Stimulated activated CD4-positive, alpha-beta T cell treated with anti-CD3 and anti-CD28 coated beads, Interleukin-4, amount 100 ng/mL, for 1 hour (primary cell): ENCODE data around the gene GTPBP6.
"Not testable (repeated sequence)": the region's sequence is repeated elsewhere in the genome, so short reads cannot be mapped to it uniquely, and the experiment has no call there.

ENCODE experiments used
- DNase-seq: peaks from one replicate; pipeline ENCODE4 v3.0.0-alpha.2; 2020

Gene GTPBP6

DNA sequence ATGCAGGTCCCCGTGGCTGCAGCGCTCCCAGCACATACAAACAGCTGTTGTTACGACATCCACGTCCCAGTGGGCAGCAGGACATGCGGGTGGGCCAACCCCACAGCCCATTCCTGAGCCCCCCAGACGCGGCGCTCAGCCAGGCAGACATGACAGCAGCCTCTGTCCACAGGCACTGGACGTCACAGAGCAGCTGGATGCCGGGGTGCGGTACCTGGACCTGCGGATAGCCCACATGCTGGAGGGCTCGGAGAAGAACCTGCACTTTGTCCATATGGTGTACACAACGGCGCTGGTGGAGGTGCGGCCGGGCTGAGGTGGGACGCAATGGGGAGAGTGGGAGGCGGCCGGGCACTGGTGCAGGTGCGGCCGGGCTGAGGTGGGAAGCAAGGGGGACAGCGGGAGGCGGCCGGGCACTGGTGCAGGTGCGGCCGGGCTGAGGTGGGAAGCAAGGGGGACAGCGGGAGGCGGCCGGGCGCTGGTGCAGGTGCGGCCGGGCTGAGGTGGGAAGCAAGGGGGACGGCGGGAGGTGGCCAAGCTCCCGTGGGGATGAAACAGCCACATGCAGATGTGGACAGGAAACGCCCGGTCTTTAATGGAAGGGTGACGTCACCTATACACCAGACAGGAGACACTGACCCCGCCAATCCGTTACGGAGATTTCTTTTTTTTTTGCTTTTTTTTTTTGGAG, 28.0 kb downstream of the GTPBP6 start:
- DNase-seq = no peak

DNA sequence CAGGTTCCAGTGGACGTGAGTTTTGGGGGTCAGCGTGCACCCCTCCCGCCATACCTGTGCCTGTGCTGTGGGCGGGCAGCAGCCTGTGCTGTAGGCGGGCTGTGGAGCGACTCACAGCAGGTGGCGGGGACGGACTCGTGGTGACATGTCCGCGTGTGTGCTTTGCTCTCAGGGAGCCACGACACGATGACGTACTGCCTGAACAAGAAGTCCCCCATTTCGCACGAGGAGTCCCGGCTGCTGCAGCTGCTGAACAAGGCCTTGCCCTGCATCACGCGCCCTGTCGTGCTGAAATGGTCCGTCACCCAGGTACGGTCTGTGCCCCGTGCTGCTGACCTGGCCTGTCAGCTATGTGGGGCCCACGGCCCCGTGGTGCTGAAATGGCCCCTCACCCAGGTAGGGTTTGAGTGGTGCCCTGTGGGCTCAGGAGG, 30.0 kb downstream of the GTPBP6 start:
- DNase-seq = no peak

DNA sequence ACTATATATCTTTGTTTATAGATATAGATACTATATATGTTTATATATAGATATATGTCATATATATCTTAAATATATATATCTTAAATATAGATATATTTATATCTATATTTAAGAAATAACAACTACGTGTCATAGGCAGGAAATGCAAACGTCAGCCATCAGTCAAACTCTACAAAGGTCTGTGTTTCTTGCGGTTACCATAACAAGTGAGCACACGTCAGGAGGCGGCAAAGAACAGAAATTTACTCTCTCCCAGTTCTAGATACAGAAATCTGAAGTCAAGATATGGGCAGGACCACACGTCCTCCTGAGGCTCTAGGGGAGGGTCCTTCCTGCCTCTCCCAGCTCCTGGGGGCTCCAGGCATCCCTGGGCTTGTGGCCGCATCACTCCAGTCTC, 30.9 kb downstream of the GTPBP6 start:
- no peak for DNase-seq

DNA sequence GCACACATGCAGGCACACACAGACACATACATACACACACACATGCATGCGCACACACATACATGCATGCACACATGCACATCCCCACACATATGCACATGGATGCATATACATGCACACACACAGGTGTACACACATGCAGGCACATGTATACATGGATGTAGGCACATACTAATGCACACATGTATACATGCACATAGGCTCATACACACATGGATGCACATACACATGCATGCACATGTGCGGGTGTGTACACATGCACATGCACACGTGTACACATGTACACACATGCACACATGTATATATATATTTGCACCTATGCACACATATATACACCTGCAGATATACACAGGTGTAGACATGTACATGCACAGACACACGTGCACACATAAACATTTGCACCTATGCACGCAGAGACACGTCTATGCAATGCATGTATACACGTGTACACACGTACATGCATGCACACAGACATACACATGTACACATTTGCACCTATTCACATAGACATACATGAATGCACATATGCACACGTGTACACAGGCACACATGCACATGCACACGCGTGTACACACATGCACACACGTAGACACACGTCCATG, 33.4 kb downstream of the GTPBP6 start:
- DNase-seq = no peak

- peak; percentile 88 for DNase-seq
Measured at GRCh38 chrX:283115-283845, 35.3 kb downstream of the GTPBP6 start.

GRCh38 chrX:282000-282681, 36.5 kb downstream of the GTPBP6 start:
- not testable (repeated sequence) for DNase-seq

DNA sequence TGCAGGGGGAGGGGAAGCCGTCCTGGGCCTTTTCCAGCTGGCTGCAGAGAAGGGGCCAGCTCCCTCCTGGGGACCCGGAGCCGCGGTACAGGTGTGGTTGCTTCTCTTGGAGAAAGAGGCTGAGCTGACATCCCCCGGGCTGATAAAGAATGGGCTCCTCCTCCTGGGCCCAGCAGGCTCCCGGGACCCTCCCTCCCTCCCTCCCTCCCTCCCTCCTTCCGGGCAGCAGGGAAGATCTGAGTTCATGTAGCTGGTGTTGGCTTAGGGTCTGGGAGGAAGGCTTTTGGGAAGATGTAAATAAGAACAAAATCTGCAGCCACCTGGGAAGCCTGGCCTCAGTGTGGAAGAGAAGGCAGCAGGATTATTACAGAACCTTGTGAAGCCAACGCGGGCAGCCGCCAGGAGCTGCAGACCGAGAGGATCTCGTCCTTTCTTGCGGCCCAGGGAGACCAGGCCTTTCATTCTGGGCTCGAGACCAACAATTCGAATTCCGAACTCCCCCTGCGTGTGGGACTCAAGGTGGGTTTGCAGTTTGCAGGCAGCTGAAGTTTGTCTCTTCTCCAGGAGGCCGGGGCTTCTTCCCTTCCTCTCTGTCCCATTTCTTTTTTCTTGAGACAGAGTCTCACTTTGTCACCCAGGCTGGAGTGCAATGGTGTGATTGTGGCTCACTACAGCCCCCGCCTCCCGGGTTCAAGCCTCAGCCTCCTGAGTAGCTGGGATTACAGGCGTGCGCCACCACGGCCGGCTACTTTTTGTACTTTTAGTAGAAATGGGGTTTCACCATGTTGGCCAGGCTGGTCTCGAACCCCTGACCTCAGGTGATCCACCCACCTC, 37.2 kb downstream of the GTPBP6 start, which contains the start of gene PLCXD1:
TSS of gene PLCXD1 (plus strand) at position 216 of the 834 bp plus-strand sequence. CDS start 2,807 bp downstream, outside the sequence.
- no peak for DNase-seq

DNA sequence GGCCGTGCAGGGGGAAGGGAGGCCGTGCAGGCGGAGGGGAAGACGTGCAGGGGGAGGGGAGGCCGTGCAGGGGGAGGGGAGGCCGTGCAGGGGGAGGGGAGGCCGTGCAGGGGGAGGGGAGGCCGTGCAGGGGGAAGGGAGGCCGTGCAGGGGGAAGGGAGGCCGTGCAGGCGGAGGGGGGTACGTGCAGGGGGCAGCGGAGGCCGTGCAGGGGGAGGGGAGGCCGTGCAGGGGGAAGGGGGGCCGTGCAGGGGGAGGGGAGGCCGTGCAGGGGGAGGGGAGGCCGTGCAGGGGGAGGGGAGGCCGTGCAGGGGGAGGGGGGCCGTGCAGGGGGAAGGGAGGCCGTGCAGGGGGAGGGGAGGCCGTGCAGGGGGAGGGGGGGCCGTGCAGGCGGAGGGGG, 37.9 kb downstream of the GTPBP6 start:
- not testable (repeated sequence) for DNase-seq

DNA sequence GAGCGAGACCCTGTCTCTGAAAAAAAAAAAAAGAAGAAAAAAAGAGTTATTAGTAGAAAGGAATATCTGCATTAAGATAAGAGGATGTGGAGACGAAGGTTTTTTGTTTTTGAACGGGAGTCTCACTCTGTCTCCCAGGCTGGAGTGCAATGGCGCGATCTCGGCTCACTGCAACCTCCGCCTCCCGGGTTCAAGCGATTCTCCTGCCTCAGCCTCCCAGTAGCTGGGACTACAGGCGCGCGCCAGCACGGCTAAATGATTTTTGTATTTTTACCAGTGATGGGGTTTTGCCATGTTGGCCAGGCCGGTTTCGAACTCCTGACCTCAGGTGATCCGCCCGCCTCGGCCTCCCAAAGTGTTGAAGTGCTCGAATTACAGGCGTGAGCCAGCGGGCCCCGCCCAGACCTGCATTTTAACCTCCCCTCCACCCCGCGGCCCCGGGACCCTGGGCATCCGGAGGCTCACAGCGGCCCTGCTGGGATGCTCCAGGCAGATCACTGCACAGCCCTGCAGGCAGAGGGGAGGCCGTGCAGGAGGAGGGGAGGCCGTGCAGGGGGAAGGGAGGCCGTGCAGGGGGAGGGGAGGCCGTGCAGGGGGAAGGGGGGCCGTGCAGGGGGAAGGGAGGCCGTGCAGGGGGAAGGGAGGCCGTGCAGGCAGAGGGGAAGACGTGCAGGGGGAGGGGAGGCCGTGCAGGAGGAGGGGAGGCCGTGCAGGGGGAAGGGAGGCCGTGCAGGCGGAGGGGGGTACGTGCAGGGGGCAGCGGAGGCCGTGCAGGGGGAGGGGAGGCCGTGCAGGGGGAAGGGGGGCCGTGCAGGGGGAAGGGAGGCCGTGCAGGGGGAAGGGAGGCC, 38.6 kb downstream of the GTPBP6 start:
- DNase-seq = not testable (repeated sequence)

DNA sequence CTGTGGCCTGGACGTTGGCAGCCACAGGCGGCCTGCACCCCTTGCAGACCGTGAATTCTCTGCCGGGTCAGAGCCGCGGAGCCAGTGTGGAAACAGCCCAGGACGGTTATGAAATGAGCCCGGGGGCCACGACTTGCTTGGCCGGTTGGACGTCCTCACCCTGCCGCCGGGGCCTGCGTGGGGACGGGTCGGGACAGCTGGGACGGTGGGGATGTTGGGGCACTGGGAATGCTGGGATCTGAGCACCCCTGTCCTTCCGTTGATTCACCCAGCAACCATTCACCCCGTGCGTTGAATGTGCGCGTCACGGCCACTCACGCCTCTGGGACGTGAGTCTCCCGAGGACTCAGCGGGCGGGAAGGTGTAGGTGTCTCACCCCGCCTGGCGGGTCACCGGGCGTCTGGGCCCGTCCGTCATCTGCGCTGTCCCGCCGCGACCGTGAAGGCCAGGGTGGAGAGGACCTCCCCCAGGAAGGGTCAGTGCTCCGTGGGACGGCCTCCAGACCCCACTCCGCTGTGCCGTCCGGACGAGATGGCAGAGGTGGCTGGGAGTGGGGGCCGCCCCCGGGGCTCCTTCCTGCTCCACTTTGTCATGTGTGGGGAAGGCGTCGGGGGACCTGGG, 41.9 kb downstream of the GTPBP6 start:
- peak; percentile 41 for DNase-seq

GRCh38 chrX:275967-276580, 42.5 kb downstream of the GTPBP6 start:
- peak; percentile 49 for DNase-seq

DNA sequence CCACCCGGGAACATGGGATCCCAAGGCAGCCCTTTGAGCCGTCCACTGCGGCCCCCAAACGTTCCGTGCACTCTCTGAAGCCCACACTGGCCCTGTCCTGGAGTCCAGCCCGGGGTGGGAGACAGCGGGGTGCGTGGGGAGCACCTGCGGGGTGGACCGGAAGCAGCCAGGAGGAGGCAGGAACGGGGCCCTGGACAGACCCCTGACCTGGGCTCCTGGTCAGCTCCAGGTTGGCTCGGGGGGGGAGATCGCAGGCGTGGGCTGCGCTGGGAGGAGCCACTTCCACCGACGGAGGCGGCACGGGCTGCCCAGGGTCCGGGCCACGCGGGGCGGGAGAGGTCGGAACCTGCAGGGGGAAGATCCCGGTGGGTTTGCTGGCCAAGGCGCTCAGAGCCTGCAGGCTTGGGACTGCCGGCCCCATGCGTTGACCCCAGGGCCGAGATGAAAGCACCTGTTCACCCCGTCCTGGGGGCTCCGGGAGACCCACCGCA, 43.1 kb downstream of the GTPBP6 start:
- no peak for DNase-seq

DNA sequence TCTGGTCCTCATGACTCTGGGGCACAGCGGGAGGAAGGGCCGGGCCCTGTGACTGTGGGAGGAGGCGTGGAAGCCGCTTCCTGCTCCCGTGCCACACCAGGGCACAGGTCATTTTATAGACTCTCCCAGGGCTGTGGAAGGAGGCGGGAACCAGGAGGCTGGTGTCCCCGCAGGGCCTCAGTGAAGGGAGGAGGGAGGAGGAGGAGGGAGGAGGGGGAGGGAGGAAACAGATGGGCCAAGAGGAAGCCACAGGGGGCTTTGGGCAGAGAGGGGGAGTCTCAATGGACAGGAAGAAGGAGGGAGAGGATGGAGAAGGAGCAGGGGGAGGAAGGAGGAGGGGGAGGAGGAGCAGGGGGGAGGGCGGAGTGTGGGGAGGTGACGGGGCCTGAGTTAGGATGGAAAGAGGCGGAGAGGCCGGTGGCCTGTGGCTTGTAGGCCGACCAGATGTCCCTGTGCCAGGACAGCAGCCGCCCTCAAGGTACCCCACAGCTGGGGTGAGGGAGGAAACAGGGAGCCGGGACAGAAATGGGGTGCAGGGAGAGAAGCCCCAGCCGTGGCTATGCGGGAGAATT, 43.6 kb downstream of the GTPBP6 start:
- DNase-seq = no peak

GRCh38 chrX:270848-271367, 47.7 kb downstream of the GTPBP6 start:
- no peak for DNase-seq

DNA sequence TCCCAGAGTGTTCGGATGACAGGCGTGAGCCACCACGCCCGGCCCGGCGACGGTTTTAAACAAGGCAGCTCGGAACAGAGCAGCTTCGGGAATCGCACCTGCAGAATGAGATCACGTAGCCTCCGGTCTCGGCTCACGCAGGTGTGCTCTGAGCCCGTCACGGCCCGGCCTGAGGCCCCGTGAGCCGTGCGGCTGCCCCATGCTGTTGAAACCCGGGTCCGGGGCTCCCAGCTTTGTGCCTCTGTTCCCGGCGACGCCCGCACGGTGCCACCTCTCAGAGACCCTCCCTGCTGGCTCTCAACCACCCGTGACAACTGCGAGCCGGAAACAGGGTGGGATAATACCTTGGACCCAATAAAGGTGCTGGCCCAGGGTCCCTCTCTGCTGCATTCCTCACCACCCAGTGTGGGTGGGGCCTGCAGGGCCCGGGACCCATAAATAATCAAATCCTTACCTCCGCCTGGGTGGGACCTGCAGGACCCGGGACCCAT, 50.8 kb downstream of the GTPBP6 start:
- no peak for DNase-seq

- no peak for DNase-seq
Measured at GRCh38 chrX:265502-265901, 53.1 kb downstream of the GTPBP6 start.

- no peak for DNase-seq
Measured at GRCh38 chrX:264634-265455, 53.8 kb downstream of the GTPBP6 start.

- not testable (repeated sequence) for DNase-seq
Measured at GRCh38 chrX:264006-264405, 54.6 kb downstream of the GTPBP6 start.
